HG02798 (cell line): ENCODE results near the gene HMGB2.
A peak's percentile ranks its signal among the peaks of the same experiment; 100 is the strongest.

Experiments
- ATAC-seq: cut with Tn5 transposase; IDR thresholded peaks from one replicate; pipeline ENCODE4 v1.9.1; 2021; ENCODE audit warnings: mild to moderate bottlenecking; ENCODE audit not compliant: unreplicated experiment, poor library complexity

HMGB2 gene

DNA sequence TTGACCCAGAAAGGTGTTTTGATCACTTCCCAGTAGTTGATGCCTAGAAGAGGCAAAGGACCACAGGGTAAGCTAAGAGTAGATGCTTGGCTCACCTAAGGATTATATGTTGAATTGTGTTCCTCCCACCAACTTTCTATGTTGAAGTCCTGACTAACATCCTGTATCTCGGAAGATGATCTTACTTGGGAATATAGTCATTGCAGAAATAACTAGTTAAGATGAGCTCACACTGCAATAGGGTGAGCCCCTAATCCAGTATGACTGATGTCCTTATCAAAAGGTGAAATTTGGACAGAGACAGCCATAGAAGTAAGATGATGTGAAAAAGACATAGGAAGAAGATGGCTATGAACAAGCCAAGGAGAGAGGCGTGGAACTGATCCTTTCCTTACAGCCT is 3.3 kb upstream of the HMGB2 start:
- no peak for ATAC-seq

DNA sequence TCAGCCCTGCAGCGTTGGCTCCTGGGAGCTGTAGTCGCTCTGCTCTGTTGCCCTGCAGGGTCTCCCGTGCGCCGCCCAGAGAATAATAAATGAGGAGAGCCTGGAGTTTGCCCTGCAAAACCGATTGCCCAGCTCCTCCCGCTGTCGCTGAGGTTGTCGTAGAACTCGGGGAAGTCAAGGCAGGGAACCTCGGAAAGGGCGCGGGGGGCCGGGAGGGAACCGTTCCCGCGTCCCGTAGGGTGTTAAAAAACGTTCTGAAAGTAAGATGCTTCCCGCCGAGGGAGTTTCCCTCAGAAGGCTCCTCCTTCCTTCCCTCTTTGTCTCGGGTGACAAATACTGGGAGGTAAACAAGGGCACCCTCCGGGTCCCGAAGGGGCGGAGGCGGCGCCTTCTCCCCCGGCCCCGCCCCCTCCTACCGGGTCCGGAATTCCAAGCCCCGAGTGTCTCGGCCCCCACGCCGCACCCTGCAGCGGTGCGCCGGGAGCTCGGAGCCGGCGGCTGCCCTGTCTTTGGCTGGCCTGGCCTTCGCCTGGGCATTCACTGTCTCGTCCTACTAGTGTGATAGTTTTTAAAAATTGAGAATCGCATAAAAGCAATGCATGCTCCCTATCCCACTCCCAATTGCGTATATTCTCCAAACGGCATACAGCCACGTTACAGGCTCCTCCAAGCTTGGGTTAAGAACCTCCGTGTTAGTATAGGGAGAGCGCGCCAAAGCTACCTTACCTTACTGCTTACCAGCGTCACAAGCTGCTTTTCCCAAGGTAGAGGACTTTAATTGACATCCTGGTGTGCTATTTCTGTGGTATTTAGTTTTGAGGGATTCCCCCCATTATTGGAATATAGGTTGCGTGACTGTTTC is 964 bp upstream of the HMGB2 start:
- ATAC-seq = peak; percentile 31

DNA sequence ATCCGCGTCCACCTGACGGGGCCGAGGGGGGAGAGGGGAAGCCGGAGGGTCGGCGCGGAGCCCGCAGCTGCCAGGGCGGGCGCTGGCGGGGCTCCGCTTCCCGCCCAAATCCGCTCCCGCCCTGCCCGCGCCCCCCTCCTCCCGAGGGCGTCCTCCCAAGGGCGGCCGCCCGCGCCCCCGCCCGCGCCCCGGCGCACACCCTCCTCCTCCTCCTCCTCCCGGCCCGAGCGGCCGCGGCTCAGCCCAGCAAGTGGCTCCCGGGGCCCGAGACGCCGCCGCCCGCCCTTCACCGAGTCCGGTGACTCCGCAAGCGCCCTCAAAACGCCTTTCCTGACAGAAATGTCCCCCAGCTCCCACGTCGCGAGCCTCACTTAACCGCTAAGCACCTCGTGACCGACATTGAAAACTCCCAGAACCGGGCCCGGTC is 487 bp downstream of the HMGB2 start:
- ATAC-seq = peak; percentile 1

DNA sequence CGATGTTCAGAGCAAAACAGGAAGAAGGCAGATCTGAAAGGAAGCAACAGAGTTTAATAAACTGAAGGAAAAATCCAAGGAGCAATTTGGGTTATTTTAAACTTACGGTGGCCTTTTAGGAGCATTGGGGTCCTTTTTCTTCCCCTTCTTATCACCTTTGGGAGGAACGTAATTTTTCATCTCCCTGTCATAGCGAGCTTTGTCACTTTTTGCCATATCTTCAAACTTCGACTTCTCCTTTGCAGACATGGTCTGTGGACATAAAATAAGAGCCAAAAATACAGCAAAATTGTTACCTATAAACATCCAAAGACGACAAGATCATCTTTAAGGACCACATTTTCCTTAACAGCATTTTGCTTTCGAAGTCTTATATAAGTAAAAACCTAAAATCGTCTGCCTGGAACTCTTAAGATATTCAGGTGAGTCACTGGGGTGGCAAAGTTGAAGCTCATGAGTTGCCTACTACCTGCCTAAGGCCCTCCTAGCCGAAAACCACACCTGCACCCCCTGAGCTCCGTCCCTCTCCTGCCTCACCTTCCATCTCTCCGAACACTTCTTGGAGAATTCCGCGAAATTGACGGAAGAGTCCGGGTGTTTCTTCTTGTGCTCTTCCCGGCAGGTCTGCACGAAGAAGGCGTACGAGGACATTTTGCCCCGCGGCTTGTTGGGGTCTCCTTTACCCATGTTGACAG is 1.0 kb downstream of the HMGB2 start:
- no peak for ATAC-seq

DNA sequence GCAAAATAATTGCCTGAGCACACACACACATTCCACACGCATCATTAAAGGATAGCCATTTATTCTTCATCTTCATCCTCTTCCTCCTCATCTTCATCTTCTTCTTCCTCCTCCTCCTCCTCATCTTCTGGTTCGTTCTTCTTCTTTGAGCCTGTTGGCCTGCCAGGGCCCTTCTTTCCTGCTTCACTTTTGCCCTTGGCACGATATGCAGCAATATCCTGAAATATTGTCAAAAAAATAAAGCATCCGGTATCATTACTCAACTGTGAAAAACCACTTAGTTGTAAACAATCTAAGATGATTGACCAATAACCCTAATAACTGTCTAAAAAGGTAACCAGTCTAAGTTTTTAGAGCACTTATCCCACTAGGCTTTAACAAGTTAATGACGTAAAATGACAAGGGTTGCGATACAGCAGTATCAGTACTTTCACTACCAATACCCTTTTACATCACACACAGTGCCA is 2.1 kb downstream of the HMGB2 start:
- ATAC-seq = no peak

DNA sequence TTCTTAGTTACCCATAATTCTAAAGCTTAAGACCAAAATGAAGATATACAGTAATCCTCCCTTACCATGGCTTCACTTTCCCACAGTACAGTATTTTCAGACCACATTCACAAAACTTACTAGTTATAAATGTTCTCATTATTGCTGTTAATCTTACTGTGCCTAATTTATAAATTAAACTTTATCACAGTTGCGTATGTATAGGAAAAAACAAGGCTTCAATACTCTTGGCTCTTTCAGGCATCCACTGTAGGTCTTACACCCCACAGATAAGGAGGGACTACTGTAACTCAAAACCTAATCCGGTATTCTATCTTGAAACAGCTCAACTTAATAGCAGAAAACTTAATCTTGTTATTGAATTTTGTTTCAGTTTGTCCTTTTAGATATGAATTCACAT is 3.6 kb downstream of the HMGB2 start:
- no peak for ATAC-seq

DNA sequence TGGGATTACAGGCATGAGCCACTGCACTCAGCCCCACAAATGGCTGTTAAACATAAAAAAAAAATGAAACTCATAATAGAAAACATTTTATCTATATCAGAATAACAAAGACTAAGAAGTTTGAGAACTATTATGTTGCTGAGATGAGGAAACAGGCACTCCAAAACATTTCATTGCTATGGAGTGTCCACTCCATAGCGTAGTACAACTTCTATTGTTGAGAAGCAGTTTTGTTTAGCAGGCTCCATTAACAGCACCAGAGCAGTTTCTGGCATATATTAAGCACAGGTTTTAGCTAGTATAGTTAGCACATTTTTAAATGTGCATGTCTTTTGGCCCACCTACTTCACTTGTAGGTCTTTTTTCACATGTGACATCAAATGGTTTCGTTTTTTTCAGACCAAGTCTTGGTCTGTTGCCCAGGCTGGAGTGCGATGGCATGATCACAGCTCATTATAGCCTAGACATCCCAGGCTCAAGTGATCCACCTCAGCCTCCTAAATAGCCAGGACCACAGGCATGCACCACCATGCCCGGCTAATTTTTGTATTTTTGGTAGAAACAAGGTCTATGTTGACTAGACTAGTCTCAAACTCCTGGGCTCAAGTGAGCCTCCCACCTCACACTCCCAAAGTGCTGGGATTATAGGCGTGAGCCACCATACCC is 5.8 kb downstream of the HMGB2 start:
- no peak for ATAC-seq

DNA sequence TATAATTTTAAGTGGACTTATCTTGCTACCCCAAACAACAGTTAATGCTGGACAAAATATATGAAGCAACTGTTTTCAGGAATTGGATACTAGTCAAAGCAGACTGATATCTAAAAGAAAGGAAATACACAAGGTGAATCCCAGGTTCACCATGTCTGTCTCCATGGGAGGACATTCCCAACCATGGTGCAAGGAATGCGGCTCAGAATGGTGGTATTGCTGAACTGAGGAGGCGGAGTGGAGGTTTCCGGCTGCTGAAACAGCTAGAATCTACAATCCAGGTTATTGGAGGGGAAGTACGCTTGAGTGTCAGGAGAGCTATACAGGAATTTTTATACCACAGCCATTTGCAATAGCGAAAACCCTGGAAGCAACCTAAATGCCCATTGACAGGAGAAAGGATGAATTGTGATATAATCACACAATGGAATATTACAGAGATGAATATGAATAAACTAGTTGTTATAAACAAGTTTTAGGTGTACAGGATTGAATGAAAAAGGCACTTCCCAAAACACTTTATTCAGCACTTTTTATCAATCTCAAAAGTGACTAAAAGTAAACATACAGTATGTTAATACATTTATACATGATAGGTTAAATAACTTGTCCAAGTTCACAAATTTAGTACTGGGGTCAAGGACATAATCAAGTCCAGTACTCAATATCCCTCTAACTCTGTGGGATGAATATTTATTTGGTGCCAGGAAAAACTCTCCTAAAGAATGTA is 9.0 kb downstream of the HMGB2 start:
- ATAC-seq = no peak

DNA sequence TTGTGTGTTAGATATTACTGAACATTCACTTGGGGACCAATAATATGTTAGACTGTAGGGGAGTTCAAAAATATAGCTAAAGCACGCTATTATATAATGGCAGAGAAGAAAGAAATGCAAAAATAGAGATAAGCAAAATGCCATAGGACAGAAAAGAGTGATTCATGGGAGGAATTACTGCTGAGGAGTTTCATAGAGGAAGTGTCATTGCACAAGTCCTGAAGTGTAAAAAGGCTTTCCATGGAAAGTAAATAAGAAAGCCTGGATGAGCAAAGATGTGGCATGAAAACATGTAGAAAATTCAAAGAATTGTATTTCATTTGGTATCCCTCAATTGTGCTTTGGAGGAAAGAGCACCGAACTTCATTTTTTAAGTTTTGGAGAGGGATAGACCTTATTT is 14.5 kb downstream of the HMGB2 start:
- ATAC-seq = no peak

DNA sequence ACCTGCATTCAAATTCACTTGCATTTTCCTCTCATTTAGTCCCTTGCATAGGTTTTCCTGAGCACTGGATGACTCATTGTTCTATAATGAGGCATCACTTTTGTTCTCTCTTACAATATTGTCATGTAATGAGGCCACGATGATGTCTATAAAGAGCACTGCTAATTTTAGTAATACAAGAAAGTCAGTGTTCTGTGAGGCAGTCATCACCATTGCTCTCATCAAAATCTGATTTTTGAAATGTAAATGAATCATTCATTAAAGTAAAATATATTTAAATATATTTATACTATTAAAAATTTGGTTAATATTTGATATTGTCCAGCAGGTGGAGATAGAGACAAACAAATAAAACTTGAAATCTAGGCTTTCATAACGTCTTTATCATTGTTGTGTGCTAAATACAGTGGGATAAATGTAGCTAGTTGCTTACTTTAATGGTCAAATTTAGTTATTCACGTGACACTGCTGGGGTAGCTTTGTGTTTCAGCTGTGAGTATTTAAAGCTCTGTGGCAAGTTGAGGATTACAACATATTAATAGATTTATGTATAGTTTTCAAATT is 15.4 kb downstream of the HMGB2 start:
- no peak for ATAC-seq

DNA sequence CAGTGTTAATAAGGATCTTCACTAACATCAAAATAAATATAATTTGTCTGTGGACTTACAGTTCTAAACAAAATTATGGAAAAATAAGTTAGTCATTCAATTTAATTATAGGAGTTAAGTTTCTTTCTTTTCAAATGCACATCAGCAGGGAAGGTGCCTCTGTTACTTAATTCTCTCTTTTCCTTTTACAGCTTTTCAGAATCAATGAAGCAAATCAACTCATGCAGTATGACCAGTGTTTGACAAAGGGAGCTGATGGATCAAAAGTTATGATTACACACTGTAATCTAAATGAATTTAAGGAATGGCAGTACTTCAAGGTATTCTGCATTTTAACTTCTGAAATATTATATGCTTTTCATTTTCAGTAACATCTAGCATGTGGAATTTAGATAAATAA is 15.9 kb downstream of the HMGB2 start:
- ATAC-seq = no peak

DNA sequence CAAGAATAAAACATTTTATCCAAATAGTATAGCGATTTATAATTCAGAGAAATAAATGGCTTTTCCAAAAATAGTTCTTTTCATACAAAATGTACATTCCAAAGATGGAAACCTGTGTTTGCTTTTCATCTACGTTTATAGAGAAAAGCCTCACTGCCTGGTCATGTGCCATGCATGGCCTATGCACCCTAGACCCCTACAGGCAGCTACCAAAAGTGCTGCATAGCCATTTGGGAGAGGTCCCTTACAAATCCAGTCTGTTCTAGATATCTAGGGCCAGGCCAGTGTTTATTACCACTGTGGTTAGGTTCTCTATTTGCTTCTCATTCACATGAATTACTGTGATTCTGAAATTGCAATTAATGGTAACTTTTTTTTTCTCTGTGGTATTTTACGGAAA is 17.2 kb downstream of the HMGB2 start:
- ATAC-seq = no peak

DNA sequence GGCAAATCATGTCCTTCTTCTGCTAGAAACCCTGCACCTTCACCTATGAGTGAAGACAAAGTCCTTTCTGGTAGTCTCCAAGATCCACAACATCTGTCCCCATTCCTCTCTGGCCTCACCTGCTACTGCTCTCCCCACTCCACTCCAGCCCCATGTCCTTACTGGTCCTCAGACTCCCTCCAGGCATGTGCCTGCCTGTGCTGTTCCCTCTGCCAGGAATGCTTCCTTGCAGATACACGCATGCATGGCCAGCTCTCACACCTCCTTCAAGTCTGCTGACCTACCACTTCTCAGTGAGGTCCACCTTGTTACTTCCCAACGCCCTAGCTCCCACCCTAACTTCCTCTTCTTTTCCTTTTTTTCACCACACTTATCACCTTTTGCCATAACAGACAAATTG is 18.1 kb downstream of the HMGB2 start:
- no peak for ATAC-seq

DNA sequence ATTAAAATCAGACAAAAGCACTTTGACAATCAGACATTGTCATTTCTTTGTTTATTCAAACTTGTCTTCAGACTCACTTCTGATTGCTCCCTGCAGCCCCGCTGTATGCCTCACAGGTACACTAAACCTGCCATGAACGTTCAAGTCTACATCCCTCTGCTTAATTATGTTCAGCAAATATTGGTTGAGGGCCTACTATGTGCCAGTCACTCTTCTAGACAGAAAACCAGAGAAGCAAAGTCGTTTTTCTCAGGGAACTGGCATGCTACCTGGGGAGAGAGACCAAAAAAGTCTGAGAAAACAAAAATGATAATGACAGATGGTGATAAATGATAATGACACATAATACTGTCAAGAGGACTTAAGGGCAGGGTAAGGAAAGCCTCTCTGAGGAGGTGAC is 19.4 kb downstream of the HMGB2 start:
- no peak for ATAC-seq

DNA sequence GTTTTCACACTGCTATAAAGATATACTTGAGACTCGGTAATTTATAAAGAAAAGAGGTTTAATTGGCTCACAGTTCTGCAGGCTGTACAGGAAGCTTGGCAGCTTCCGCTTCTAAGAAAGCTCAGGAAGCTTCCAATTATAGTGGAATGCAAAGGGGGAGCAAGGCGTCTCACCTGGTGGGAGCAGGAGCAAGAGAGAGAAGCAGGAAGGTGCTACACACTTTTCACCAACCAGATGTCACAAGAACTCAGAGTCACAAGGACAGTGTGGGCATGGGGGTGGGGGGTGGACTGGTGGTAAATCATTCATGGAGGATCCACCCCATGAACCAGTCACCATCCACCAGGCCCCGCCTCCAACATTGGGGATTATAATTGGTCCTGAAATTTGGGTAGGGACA is 22.8 kb downstream of the HMGB2 start:
- ATAC-seq = no peak

DNA sequence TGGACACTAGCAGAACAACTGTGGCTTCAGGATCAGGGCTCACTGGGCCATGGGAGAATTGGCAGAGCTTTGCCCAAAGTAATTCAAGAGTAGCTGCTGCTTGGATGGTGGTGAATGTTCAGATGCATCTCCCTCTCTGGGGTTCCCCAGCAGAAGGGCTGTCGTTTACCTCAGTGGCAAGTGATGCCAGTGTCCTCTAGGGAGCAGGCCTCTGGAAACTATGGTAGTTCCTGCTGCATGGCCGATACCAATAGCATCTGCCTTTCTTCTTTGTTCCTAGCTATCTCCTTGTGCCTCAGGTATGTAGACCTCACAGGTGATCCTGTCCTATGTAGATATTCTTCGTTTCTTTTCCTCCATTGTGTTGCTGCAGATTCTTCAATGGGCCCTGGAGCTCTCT is 26.4 kb downstream of the HMGB2 start:
- ATAC-seq = no peak

DNA sequence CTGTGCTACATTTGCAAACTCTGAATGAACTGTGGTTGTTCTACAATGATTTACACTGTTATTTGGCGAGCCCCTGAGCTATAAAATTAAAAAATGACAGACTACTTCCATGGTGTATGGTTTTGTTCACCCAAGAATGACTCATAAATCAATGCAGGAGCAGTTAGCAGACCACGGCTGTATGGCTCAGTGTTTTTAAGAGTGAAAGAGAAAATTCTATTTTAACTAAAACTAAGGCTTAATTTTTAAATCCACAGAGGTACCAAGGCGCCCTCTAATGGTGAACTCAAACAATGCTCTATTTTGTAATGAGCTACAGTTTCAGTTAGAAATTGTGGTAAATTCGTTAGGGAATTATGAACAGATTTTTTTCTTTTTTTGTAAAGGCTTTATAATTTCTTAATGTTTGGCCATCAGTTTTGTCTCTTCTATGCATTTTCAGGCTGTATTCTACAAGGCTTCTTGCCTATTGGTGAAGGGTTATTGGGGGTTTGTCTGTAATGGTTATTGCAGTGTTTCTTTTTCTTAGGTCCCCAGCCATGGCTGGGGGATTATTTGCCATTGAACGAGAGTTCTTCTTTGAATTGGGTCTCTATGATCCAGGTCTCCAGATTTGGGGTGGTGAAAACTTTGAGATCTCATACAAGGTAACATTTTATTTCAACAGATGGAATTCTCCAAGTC is 32.5 kb downstream of the HMGB2 start:
- ATAC-seq = peak; percentile 50

DNA sequence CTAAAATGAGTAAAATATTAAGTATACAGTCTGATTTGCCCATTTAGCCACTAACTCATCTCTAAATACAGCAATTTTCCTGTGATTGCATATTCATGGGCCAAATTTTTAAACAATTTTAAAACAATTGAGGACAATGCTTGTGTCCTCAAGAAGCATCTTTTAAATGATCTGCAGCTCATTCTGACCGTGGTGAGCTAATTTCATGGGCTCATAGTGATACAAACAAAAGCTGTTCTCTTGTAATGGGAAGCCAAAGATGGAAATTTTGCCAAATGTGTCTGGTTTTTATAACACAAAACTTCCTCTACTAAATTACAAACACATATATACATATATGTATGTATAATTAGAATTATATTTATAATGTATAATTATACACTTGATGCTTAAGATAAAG is 39.7 kb downstream of the HMGB2 start:
- no peak for ATAC-seq

DNA sequence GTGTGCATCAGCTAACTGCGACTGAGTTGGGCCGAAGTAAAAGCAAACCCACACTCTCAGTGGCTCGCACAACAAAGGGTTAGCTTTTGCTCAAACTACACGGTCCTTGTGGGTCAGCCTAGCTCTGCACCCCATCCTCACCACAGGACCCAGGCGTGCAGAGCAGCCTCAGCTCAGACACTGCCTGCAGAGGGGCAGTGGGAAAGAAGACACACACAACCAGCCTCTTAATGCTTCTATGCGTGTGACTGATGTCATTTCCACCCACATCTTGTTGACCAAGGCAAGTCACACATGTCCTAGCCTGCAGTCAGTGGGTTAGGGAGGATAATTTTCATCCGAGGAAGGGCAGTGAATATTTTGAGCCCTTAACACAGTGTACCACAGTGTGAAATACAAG is 40.5 kb downstream of the HMGB2 start:
- ATAC-seq = no peak

DNA sequence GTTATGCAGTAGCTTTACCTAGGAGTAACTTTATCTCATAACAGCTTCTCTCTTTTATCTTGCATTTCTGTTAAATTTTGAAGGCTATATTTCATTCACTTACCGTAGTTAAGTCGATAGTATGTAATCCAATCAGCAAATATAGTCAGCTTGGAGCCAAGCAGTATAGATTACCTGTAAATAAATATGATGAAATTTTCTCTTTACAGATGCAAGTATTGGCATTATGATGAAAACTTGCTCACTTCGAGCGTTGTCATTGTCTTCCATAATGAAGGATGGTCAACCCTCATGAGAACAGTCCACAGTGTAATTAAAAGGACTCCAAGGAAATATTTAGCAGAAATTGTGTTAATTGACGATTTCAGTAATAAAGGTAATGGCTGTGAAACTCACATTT is 42.3 kb downstream of the HMGB2 start:
- ATAC-seq = no peak
